Esophagus squamous epithelium (tissue), 4 donors: ENCODE measurements around the gene C1orf141.

Experiments used
- CTCF ChIP-seq, 6 experiments: fragments of 450-650 bp in 4 of 6; fragments of 200-600 bp in 2 of 6; sonication (generic) in 2 of 6; IDR thresholded peaks; one replicate each; pipeline ENCODE4 v1.5.1; 2016 to 2019; ENCODE audit warnings: antibody characterized with exemption in 6 of 6, mild to moderate bottlenecking in 4 of 6, moderate library complexity in 4 of 6
- POLR2A ChIP-seq, 4 donors: fragments of 450-650 bp; IDR thresholded peaks; one replicate each; pipeline ENCODE4 v1.6.1; 2017; ENCODE audit warnings: antibody characterized with exemption in 4 of 4, mild to moderate bottlenecking in 4 of 4, moderate library complexity in 3 of 4

- no peak for TF ChIP-seq CTCF (IDR thresholded peaks at IDR 0.05)
- TF ChIP-seq POLR2A (IDR thresholded peaks at IDR 0.05): no peak
Measured at GRCh38 chr1:67173988-67174387, 39.2 kb upstream of the C1orf141 start.
